ENCODE measurements around the gene CDYL2. TPM values are rescaled to one million over a fixed set of nuclear protein-coding genes. Genes with fewer than 3 reads are reported as not detected.

The CDYL2 gene
- total RNA-seq, 2 donors from 2014 or later = 4.8 TPM

DNA sequence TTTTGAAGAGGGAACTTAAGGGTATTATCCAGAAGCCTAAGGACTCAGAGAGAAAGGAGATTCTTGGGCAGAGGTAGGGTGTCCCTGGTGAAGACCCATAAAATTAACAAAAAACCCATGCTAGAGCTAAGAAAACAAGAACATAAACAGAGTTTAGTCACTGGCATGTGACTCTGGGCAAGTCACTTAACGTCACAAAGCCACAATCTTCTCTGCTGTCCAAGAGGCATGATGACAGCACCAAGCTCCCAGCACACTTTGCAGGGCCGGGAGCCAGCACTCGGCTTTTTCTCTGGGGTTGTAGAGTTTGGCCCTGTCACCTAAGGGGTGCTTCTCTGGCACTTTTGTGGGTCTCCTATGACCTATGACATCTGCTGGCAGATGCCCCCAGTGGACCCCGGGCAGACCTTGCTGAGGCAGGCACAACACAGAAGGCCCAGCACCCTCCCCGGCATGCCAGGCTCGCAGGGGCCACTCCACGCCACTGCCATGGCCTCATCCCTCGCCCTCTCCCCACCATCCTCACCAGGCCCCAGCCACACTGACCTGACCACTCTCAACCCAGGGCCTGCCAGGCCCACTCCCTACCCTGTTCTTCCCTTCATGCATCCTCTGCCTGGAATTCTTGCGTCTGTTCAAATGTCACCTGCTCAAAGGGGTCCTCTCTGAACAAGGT, 193.8 kb downstream of the CDYL2 start:
- H3K9me3 ChIP-seq = no peaks in the 10 kb centered on the region
- no peaks in the 10 kb centered on the region for H3K27me3 ChIP-seq
- no peak for DNase-seq
- no peaks in the 10 kb centered on the region for H3K36me3 ChIP-seq
- H3K27ac ChIP-seq = no peak overlapping the region
- H3K9ac ChIP-seq (ENCODE audit: low read depth in 2 of 2, low read length in 2 of 2) = no peak overlapping the region
- TF ChIP-seq, protein P1, sequence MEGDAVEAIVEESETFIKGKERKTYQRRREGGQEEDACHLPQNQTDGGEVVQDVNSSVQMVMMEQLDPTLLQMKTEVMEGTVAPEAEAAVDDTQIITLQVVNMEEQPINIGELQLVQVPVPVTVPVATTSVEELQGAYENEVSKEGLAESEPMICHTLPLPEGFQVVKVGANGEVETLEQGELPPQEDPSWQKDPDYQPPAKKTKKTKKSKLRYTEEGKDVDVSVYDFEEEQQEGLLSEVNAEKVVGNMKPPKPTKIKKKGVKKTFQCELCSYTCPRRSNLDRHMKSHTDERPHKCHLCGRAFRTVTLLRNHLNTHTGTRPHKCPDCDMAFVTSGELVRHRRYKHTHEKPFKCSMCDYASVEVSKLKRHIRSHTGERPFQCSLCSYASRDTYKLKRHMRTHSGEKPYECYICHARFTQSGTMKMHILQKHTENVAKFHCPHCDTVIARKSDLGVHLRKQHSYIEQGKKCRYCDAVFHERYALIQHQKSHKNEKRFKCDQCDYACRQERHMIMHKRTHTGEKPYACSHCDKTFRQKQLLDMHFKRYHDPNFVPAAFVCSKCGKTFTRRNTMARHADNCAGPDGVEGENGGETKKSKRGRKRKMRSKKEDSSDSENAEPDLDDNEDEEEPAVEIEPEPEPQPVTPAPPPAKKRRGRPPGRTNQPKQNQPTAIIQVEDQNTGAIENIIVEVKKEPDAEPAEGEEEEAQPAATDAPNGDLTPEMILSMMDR (IDR thresholded peaks at IDR 0.05) = no peak
- intact Hi-C loops (cut with DNase I) = no loop called here
- H3K4me3 ChIP-seq = no peak overlapping the region
- no peaks in the 10 kb centered on the region for H3K4me1 ChIP-seq

- TF ChIP-seq, protein P1 (IDR thresholded peaks at IDR 0.05) = no peak
- no peaks in the 10 kb centered on the region for H3K36me3 ChIP-seq
- H3K4me1 ChIP-seq = no peaks in the 10 kb centered on the region
- no peak overlapping the region for H3K9ac ChIP-seq (ENCODE audit: low read depth in 2 of 2, low read length in 2 of 2)
- DNase-seq = no peak
- H3K27ac ChIP-seq = no peak overlapping the region
- intact Hi-C loops (cut with DNase I) = no loop called here
- H3K27me3 ChIP-seq = no peaks in the 10 kb centered on the region
- H3K9me3 ChIP-seq = no peaks in the 10 kb centered on the region
- no peak overlapping the region for H3K4me3 ChIP-seq
Observed at GRCh38 chr16:80608946-80609345, 195.5 kb downstream of the CDYL2 start.

GRCh38 chr16:80607204-80607603, 197.2 kb downstream of the CDYL2 start:
- TF ChIP-seq, protein P1 (IDR thresholded peaks at IDR 0.05) = no peak

GRCh38 chr16:80606221-80606766, 198.1 kb downstream of the CDYL2 start:
- Histone ChIP-seq H3K9me3 (no peaks in the 10 kb centered on the region), H3K27ac (no peak overlapping the region), H3K4me1 (no peaks in the 10 kb centered on the region), H3K4me3 (no peak overlapping the region), H3K36me3 (no peaks in the 10 kb centered on the region), H3K27me3 (no peaks in the 10 kb centered on the region), H3K9ac (ENCODE audit: low read depth in 2 of 2, low read length in 2 of 2) (no peak overlapping the region)
- TF ChIP-seq, protein P1 (IDR thresholded peaks at IDR 0.05) = no peak
- no peak for DNase-seq
- intact Hi-C loops (cut with DNase I) = no loop called here

More at GRCh38 chr16:80607204-80607603, 197.2 kb downstream of the CDYL2 start:
- no peaks in the 10 kb centered on the region for H3K27me3 ChIP-seq
- H3K27ac ChIP-seq = no peak overlapping the region
- no peak overlapping the region for H3K4me3 ChIP-seq
- no peaks in the 10 kb centered on the region for H3K4me1 ChIP-seq
- H3K9ac ChIP-seq (ENCODE audit: low read depth in 2 of 2, low read length in 2 of 2) = no peak overlapping the region
- no peaks in the 10 kb centered on the region for H3K36me3 ChIP-seq
- intact Hi-C loops (cut with DNase I) = no loop called here
- DNase-seq = no peak
- no peaks in the 10 kb centered on the region for H3K9me3 ChIP-seq

- H3K4me1 ChIP-seq = no peaks in the 10 kb centered on the region
- H3K27ac ChIP-seq = no peak overlapping the region
- TF ChIP-seq, protein P1 (IDR thresholded peaks at IDR 0.05) = no peak
- H3K9me3 ChIP-seq = no peaks in the 10 kb centered on the region
- peak; percentile 13 for DNase-seq
- intact Hi-C loops (cut with DNase I) = no loop called here
- no peak overlapping the region for H3K9ac ChIP-seq (ENCODE audit: low read depth in 2 of 2, low read length in 2 of 2)
- no peaks in the 10 kb centered on the region for H3K27me3 ChIP-seq
- H3K4me3 ChIP-seq = no peak overlapping the region
- H3K36me3 ChIP-seq = no peaks in the 10 kb centered on the region
Observed at GRCh38 chr16:80604600-80605355, 199.6 kb downstream of the CDYL2 start.
